SU-DHL-6 (cell line): ENCODE results near the gene AMBP.

ENCODE experiments used
- CTCF ChIP-seq: fragments of 200-600 bp; sonication (generic); IDR thresholded peaks from one replicate; pipeline ENCODE4 v1.5.1; 2017; ENCODE audit warnings: antibody characterized with exemption, mild to moderate bottlenecking, low read length, moderate library complexity; ENCODE audit not compliant: insufficient read depth, poor library complexity, severe bottlenecking
- EZH2phosphoT487 ChIP-seq: fragments of 200-600 bp; sonication (generic), shearing (Covaris generic); conservative IDR thresholded peaks from 2 replicates; pipeline ENCODE4 v1.6.1; 2018; ENCODE audit warnings: mild to moderate bottlenecking, antibody characterized with exemption, low read length, moderate library complexity, mixed read lengths

DNA sequence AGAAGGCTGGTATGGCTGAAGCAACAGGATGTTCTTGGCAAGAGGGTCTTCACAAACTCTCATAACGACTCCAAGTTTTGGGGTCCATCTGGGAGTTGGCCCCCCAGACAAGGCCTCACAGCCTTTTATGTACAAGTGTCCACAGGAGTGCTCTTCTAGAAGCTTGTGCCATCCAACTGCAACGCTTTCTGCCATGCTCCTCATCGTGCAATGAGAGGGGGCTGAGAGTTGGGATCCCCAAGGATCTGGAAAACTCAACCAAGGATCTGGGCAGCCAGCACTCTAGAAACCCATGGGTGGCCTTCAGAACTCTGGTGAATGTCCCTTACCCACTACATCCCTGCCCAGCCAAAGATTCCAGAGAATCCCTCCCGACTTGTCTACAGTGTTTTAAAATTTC, 8.5 kb upstream of the AMBP start:
- TF ChIP-seq CTCF (no peak), EZH2phosphoT487 (no peak)
